ENCODE measurements around the gene GSN.

GSN gene

DNA sequence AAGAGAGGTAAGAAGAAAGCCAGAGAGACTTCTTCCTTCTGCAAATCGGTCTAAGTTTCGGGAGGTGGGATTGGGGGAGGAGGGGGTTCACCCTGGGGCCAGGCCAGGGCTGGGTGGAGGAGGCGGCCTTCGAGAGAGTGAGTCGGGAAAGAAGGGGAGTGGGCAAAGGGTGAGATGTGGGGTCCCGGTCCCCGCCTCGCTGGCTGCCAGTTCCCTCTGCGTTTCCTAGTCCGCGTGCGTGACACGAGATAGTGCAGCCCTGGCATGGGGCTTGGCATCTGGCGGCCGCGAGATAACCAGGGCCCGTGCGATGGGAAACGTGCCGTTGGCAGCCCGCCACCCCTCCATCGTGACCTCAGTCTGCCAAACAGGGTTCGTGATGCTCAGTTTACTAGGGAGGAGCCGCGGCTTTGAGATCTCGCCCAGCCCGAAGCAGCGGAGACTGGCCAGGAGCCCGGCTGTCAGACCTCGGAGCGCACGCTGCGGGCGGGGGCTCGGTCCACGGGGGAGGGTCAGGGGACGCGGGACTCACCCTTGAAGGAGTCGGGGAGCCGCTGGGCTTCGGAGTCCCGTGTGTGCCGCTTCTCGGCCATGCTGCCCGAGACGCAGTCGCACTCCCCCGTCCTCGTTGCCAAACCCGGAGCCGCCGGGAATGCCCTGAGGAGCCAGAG is 101.8 kb downstream of the GSN start, which contains the start of gene STOM:
TSS of gene STOM (minus strand) at position 656 of the 671 bp plus-strand sequence. CDS start at position 593, 63 bp downstream.
- ChIA-PET POLR2A (interaction anchor here (0.7 to 0.8 kb wide), 2 partner anchors 9 to 28 kb away, joined by 3 to 4 read pairs; no protein-coding TSS in a partner anchor), CTCF (interaction anchor here (0.9 to 1.4 kb wide), 5 partner anchors 8 to 156 kb away, joined by 3 to 11 read pairs (median 4); no protein-coding TSS in a partner anchor)
- peak within 1 kb of the TSS; percentile 82 for H3K4me3 ChIP-seq (ENCODE audit: low read depth, low read length)
- no peak for DNase-seq (ENCODE audit: low read depth, low spot score)
- TF ChIP-seq, protein P1, sequence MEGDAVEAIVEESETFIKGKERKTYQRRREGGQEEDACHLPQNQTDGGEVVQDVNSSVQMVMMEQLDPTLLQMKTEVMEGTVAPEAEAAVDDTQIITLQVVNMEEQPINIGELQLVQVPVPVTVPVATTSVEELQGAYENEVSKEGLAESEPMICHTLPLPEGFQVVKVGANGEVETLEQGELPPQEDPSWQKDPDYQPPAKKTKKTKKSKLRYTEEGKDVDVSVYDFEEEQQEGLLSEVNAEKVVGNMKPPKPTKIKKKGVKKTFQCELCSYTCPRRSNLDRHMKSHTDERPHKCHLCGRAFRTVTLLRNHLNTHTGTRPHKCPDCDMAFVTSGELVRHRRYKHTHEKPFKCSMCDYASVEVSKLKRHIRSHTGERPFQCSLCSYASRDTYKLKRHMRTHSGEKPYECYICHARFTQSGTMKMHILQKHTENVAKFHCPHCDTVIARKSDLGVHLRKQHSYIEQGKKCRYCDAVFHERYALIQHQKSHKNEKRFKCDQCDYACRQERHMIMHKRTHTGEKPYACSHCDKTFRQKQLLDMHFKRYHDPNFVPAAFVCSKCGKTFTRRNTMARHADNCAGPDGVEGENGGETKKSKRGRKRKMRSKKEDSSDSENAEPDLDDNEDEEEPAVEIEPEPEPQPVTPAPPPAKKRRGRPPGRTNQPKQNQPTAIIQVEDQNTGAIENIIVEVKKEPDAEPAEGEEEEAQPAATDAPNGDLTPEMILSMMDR (IDR thresholded peaks at IDR 0.05; ENCODE audit: insufficient read depth, low read length, missing control alignments) = no peak

DNA sequence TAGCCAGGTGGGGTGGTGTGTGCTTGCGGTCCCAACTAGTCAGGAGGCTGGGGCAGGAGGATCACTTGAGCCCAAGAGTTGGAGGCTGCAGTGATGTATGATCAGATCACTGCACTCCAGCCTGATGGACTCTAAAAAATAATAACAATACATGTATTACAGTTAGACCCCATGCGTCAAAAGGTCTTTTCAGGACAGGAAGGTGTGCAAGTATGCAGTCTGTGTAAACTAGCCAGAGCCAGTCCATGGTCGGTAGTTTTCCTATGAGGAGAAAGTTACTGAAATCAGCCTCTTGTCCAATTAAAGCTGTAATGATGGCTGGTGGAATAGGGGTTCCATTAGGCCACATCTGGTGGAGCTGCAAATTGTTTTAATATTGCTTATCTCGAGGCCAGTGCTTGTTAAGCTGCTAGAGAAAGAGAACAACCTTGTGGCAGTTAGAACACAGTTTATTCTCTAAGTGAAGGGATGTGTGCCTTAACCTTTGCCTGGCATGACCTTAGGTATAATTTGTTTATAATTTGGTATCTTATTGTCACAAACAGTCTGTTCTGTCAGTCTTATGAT is 103.6 kb downstream of the GSN start:
- no peak for DNase-seq (ENCODE audit: low read depth, low spot score)
- ChIA-PET POLR2A (no interaction called here), CTCF (interaction anchor here (2.4 to 12.6 kb wide), 3 partner anchors 18 to 52 kb away, joined by 12 to 297 read pairs (median 105); no protein-coding TSS in a partner anchor)
- TF ChIP-seq, protein P1 (IDR thresholded peaks at IDR 0.05; ENCODE audit: insufficient read depth, low read length, missing control alignments) = no peak
- H3K4me3 ChIP-seq (ENCODE audit: low read depth, low read length) = no peak overlapping the region

DNA sequence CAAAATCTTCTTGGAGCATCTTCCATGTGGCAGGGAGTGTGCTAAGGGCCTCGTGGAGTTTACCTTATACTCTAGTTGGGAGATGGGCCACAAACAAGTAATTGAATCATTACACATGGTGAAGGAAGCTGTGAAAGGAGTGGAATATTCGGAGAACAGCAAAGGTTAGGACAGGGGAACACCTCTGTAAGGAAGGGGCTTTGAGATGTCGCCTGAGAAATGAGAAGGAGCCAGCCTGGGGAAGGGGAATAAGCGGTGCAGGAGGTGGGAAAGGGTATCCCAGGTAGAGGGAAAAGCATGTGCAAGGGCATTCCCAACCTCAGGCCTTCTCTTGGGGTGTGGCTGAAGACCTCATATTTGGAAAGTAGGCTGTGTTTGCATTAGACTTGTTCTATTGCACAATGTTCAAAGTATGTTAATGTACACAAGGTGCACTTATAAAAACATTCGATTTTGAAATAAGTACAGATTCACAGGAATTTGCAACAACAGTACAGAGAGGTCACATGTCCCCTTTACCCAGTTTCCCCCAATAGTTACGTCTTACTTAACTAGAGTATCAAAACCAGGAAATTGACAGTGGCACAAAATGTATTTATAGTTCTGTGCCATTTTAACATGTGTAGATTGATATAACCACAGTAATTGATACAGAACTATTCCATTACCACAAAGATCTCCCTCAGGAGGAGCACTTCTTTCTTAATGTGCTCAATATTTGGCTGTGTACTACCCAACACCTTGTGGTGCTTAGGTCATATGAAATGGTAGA is 104.5 kb downstream of the GSN start:
- no peak overlapping the region for H3K4me3 ChIP-seq (ENCODE audit: low read depth, low read length)
- CTCF ChIA-PET = interaction anchor here (0.9 to 12.6 kb wide), 7 partner anchors 7 to 159 kb away, joined by 3 to 297 read pairs (median 5); no protein-coding TSS in a partner anchor
- DNase-seq (ENCODE audit: low read depth, low spot score) = no peak
- TF ChIP-seq, protein P1 (IDR thresholded peaks at IDR 0.05; ENCODE audit: insufficient read depth, low read length, missing control alignments) = no peak
- POLR2A ChIA-PET = no interaction called here

DNA sequence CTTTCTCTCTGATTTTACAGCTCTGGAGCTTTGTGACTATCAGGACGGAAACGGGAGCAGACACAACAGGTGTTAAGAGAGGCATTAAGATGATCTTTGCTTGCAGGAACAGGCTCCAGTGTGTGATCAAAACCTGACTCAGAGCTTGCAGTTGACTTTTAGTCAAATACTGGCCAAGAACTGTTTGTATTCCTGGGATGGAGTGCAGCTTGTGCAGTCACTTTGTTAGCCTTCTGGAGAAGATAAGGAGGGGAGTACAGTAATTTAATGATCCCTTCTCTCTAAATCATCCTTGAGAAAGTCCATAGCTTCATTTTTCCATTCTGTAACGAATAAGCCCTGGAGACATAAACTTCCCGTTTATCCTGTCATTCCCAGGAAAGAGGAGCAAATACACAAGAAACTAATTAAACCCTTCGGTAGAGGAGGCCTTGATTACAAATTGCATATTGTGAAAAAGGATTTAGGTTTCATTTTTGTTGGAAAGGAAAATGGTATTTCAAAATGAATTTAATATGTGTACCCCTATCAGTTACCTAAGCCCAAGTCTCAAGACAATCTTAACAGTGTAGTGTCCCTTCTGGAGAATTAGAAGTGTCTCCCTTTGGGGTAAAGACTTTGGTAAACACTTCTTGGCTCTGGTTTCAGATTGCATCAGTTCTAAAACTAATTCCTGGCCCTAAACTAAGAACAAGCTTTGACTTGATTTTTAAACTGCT is 105.2 kb downstream of the GSN start:
- DNase-seq (ENCODE audit: low read depth, low spot score) = no peak
- TF ChIP-seq, protein P1 (IDR thresholded peaks at IDR 0.05; ENCODE audit: insufficient read depth, low read length, missing control alignments) = no peak
- H3K4me3 ChIP-seq (ENCODE audit: low read depth, low read length) = no peak overlapping the region
- ChIA-PET CTCF (interaction anchor here (0.9 to 12.6 kb wide), 7 partner anchors 8 to 160 kb away, joined by 3 to 297 read pairs (median 5); no protein-coding TSS in a partner anchor), POLR2A (no interaction called here)

DNA sequence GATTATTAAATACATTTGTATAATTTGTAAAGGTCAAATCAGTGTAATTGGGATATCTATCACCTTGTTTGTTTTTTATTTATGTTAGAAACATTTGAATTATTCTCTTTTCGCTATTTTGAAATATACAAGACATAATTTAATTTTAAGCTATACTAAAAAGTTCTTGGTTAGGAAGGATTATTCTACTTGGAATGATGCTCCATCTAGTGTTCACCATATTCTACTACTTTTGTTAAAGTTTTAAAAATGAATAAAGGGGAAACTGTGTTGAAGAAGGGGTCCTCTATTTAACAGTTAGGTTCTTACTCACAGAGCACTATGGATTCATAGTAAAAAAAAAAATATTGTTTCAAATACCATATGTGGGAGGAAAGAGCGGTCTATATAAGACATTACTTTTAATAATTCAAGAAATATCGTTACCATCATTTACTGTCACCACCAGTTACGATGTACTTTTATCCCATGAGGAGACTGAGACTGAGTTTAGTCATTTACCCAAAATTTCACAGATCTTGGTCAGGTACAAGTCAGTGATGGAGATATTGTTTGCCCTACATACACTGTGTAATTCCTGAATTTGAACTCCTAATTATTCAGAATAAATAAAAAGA is 108.4 kb downstream of the GSN start:
- CTCF ChIA-PET = interaction anchor here (0.6 to 12.6 kb wide), 24 partner anchors 9 to 391 kb away, joined by 3 to 297 read pairs (median 5); no protein-coding TSS in a partner anchor
- no peak overlapping the region for H3K4me3 ChIP-seq (ENCODE audit: low read depth, low read length)
- POLR2A ChIA-PET = no interaction called here
- TF ChIP-seq, protein P1 (IDR thresholded peaks at IDR 0.05; ENCODE audit: insufficient read depth, low read length, missing control alignments) = no peak
- DNase-seq (ENCODE audit: low read depth, low spot score) = no peak
